Neural crest cell (in vitro differentiated cells): Measurements from ENCODE around the gene PLEKHG5. TPM values are rescaled to one million over a fixed set of nuclear protein-coding genes. Genes with fewer than 3 reads are reported as not detected.
"Not testable (repeated sequence)": the region's sequence is repeated elsewhere in the genome, so short reads cannot be mapped to it uniquely, and the experiment has no call there.

Experiments
- DNase-seq: peaks from one replicate; pipeline ENCODE4 v3.0.0; 2021; ENCODE audit warnings: low read depth, mixed read lengths, low spot score
- H3K27ac Mint-ChIP-seq: one replicate; pipeline ENCODE4 v1.8.0; 2021; ENCODE audit warnings: mild to moderate bottlenecking, mixed read lengths; ENCODE audit not compliant: unreplicated experiment
- H3K27me3 Mint-ChIP-seq: 2 replicates; pipeline ENCODE4 v1.8.0; 2021; ENCODE audit warnings: low read depth, mild to moderate bottlenecking, mixed read lengths
- H3K36me3 Mint-ChIP-seq: 2 replicates; pipeline ENCODE4 v1.8.0; 2021; ENCODE audit warnings: low read depth, mild to moderate bottlenecking, mixed read lengths
- H3K4me1 Mint-ChIP-seq: 2 replicates; pipeline ENCODE4 v1.8.0; 2021; ENCODE audit warnings: mixed read lengths
- H3K4me3 Mint-ChIP-seq: one replicate; pipeline ENCODE4 v1.8.0; 2021; ENCODE audit warnings: mild to moderate bottlenecking, mixed read lengths
- H3K9me3 Mint-ChIP-seq: 2 replicates; pipeline ENCODE4 v1.8.0; 2021; ENCODE audit warnings: mixed read lengths
- total RNA-seq: library from RNA; stranded (reverse); gene quantifications from 2 replicates; pipeline ENCODE4 v1.2.1, GENCODE V29; 2021
- TF ChIP-seq, protein P1 (sequence below): fragments of 200-600 bp; sonication (generic); conservative IDR thresholded peaks from 2 replicates; pipeline ENCODE4 v1.5.0; 2021; ENCODE audit warnings: antibody characterized with exemption, mild to moderate bottlenecking

Gene PLEKHG5
- total RNA-seq, 1 donor from 2014 or later = 31.7 TPM

DNA sequence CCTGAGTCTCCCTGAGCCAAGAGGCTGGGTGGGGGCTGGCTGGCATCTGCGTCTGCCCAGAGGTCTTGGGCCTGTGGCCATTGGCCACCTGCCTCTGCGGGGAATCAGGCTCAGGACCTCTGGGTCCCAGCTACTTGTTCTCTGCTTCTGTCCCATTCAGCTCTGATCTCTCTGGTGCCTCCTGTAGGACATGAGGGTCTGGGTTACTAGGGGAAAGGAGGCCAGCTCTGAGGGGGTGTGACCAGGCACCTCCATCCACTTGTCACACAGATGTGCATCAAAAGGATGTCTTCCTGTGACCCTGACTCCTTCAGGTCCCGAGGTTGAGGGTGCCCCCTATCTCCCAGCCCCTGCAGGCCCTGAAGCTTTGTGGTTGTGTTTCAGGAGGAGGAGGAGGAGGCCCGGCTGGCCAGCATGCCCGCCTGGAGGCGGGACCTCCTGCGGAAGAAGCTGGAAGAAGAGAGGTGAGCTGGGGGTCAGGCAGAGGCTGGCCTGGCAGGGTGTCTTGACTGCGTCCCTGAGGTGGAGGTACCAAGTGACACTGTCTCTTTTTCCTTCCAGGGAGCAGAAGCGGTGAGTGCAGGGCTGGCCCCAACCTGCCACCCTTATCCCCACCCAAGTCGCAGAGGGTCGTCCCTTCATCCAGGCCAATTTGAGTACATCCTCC is 34.5 kb downstream of the PLEKHG5 start:
- H3K9me3 Mint-ChIP-seq = no peaks in the 10 kb centered on the region
- H3K27me3 Mint-ChIP-seq = peaks cover 3% of the 10 kb centered on the region
- H3K4me3 Mint-ChIP-seq = no peak overlapping the region
- DNase-seq = no peak
- H3K27ac Mint-ChIP-seq = no peak overlapping the region
- no peaks in the 10 kb centered on the region for H3K36me3 Mint-ChIP-seq
- TF ChIP-seq, protein P1, sequence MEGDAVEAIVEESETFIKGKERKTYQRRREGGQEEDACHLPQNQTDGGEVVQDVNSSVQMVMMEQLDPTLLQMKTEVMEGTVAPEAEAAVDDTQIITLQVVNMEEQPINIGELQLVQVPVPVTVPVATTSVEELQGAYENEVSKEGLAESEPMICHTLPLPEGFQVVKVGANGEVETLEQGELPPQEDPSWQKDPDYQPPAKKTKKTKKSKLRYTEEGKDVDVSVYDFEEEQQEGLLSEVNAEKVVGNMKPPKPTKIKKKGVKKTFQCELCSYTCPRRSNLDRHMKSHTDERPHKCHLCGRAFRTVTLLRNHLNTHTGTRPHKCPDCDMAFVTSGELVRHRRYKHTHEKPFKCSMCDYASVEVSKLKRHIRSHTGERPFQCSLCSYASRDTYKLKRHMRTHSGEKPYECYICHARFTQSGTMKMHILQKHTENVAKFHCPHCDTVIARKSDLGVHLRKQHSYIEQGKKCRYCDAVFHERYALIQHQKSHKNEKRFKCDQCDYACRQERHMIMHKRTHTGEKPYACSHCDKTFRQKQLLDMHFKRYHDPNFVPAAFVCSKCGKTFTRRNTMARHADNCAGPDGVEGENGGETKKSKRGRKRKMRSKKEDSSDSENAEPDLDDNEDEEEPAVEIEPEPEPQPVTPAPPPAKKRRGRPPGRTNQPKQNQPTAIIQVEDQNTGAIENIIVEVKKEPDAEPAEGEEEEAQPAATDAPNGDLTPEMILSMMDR = no peak
- H3K4me1 Mint-ChIP-seq = peaks cover 9% of the 10 kb centered on the region

DNA sequence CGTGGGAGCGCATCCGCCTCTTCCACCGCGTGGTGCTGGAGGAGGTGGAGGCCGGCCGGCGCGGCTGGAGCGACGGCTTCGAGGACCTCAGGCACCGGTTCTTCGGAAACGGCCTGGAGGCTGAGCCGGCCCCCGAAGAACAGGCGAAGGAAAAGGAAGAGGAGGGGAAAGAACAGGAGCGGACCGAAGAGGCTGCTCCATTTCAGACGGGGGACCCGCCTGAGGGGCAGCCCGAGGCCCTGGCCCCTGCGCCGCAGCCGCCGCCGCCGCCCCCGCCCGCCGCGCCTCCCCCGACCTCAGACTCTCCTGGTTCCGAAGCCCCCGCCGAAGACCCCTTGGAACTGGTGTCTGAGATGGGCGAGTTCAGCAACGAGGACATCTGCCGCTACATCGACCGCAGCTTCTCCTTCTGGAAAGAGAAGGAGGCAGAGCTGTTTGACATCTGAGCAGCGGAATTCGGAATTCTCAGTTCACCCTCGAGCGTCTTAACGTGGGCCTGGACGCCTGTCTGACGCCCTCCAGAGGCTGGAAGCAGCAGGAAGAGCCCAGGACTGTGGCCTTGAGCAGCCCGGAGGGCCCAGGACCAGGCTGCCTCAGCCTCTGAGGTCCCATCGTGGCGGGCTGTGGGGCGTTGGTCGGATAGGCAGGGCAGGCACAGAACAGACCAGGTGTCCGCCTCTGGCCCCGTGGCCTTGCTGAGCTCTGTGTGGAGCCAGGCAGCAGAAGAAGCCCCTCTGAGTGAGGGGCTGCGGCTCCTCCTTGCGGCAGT is 35.5 kb downstream of the PLEKHG5 start:
- DNase-seq, H3K27ac Mint-ChIP-seq, H3K4me3 Mint-ChIP-seq, H3K4me1 Mint-ChIP-seq, H3K27me3 Mint-ChIP-seq, H3K9me3 Mint-ChIP-seq, H3K36me3 Mint-ChIP-seq: not testable (repeated sequence)

DNA sequence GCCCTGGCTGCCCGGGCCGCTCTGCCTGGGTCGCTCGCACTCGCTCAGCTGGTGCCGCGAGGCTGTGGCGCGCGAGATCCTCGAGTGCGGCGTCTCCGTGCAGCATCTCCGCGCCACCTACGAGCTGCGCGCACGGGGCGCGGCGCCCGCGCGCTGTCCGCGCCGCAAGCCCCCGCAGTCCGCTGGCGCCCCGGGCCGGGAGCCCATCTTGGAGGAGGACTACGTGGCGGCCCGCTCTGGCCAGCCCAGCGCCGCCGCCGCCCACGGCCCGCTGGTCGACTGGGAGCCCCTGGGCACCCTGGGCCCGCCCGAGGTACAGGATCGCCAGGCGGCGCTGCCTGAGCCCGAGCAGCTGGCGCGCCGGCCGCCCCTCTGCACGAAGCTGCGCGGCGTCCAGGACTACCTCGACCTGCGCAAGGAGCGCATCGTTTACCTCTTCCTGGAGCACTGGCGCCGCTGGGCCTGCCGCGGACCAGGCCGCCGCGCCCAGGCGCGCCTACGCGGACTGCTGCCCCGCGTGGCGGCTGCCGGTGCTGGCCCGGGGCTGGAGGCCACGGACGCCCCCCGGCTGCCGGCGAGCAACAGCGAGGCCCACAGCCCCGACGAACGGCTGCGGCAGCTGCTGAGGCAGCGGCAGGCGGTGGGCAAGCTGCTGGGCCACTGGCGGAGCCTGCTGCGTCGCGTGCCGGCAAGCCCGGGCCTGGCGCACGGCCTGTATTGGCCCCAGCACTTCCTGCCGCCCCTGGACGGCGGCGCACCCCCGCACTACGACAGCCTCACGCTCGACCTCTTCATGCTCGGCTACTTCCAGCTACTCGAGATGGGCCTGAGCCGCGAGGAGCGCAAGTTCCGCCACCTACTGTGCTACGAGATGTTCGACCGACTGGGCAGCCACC is 36.4 kb downstream of the PLEKHG5 start:
- Mint-ChIP-seq H3K27ac (no peak overlapping the region), H3K4me3 (no peak overlapping the region), H3K36me3 (no peaks in the 10 kb centered on the region), H3K27me3 (peaks cover 9% of the 10 kb centered on the region), H3K4me1 (peaks cover 9% of the 10 kb centered on the region), H3K9me3 (no peaks in the 10 kb centered on the region)
- TF ChIP-seq, protein P1 = no peak
- no peak for DNase-seq

DNA sequence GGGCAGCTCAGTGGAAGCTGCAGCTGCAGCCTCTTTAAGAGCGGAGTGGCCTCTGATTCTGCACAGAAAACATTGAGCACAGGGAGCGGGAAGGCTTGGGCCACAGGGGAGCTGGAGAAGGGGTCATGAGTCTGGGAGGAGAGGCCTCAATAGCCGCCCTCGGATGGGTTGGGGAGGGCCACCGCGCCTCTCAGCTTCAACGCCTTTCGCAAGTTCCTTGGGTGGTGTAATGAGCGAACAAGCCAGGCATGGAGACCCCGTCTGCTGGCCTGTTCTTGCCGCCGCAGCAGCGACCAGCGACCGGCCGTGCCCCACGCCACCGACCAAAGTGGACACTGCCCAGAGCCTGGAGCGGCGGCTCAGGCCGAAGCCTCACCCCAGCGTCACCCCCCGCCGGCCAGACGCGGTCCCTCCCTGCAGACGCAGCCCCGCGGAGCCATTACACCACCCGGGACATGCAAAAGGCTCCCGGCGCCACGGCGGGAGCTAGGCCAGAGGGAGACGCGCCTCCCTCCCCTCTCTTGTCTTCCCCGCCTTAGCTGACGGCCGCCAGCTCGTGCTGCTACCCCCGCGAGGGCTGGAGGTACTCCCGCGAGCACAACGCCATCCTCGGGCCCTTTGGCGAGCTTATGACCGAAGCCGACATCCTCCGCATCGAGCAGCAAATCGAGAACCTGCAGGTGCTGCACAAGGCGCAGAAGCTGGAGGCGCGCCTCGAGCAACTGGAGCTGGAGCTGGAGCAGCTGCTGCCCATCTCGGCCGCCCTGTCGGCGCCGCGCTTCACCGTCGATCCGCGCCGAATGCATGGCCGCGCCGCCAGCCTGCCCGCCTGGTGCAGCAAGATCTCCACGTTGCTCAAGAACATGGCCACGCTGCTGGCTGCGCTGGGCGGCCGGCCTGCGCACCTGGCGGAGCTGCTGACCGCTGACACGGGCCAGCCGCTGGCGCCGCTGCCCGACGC is 37.3 kb downstream of the PLEKHG5 start:
- not testable (repeated sequence) for H3K9me3 Mint-ChIP-seq, DNase-seq, H3K27ac Mint-ChIP-seq, H3K36me3 Mint-ChIP-seq, H3K4me3 Mint-ChIP-seq
- H3K27me3 Mint-ChIP-seq = peaks cover 17% of the 10 kb centered on the region
- H3K4me1 Mint-ChIP-seq = peaks cover 11% of the 10 kb centered on the region

DNA sequence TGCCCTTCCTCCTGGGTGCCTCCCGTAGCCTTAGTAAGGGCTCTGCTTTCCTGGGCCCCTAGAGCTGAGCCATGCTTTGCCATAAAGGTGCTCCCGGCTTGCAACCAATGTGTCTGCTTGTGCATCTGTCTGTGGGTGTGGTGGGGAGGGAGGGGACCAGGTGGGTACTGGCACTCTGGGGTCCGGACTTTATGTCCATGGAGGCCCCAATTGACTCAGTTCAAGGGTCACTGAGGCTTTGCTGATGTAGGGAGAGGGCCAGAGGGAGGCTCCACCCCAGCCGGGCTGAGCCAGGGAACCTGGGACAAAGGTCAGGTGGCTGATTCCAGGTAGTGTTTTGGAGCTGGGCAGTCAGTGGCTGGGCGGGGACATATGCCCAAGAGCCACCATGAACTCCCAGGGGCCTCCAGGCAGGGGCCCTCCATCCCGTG is 40.5 kb downstream of the PLEKHG5 start:
- no peaks in the 10 kb centered on the region for H3K9me3 Mint-ChIP-seq
- peaks cover 34% of the 10 kb centered on the region for H3K27me3 Mint-ChIP-seq
- DNase-seq = no peak
- TF ChIP-seq, protein P1 = no peak
- peaks cover 12% of the 10 kb centered on the region for H3K4me1 Mint-ChIP-seq
- no peak overlapping the region for H3K27ac Mint-ChIP-seq
- no peaks in the 10 kb centered on the region for H3K36me3 Mint-ChIP-seq
- H3K4me3 Mint-ChIP-seq = no peak overlapping the region

DNA sequence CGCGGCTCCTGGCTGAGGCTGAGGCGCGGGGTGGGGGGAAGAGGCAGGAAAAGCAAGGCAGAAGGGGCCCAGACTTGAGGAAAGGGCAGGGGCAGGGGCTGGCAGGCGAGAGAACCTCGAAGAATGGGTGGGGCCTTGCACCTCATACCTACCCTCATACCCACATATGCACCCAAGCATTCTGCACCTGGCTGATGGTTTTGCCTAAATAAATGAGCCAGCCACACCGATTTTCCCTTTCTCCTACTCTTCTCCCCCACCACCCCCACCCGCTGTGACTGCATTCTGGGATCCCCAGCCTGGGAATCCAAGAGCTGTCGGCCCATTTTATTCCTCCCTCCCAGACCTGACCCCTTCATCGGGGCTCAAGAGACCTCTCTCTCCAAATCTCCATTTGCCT is 41.0 kb downstream of the PLEKHG5 start:
- not testable (repeated sequence) for H3K27ac Mint-ChIP-seq, H3K4me3 Mint-ChIP-seq, DNase-seq, H3K9me3 Mint-ChIP-seq, H3K36me3 Mint-ChIP-seq
- Mint-ChIP-seq H3K4me1 (peaks cover 12% of the 10 kb centered on the region), H3K27me3 (peaks cover 36% of the 10 kb centered on the region)
